ENCODE data around the gene CNGA2. TPM values are rescaled to one million over a fixed set of nuclear protein-coding genes. Genes with fewer than 3 reads are reported as not detected.

The CNGA2 gene
- total and polyA plus RNA-seq, 4 donors, result not detected

DNA sequence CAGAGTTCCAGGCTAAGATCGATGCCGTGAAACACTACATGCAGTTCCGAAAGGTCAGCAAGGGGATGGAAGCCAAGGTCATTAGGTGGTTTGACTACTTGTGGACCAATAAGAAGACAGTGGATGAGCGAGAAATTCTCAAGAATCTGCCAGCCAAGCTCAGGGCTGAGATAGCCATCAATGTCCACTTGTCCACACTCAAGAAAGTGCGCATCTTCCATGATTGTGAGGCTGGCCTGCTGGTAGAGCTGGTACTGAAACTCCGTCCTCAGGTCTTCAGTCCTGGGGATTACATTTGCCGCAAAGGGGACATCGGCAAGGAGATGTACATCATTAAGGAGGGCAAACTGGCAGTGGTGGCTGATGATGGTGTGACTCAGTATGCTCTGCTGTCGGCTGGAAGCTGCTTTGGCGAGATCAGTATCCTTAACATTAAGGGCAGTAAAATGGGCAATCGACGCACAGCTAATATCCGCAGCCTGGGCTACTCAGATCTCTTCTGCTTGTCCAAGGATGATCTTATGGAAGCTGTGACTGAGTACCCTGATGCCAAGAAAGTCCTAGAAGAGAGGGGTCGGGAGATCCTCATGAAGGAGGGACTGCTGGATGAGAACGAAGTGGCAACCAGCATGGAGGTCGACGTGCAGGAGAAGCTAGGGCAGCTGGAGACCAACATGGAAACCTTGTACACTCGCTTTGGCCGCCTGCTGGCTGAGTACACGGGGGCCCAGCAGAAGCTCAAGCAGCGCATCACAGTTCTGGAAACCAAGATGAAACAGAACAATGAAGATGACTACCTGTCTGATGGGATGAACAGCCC lies 9.3 kb downstream of the CNGA2 start (continued):
- TF ChIP-seq, protein P1, sequence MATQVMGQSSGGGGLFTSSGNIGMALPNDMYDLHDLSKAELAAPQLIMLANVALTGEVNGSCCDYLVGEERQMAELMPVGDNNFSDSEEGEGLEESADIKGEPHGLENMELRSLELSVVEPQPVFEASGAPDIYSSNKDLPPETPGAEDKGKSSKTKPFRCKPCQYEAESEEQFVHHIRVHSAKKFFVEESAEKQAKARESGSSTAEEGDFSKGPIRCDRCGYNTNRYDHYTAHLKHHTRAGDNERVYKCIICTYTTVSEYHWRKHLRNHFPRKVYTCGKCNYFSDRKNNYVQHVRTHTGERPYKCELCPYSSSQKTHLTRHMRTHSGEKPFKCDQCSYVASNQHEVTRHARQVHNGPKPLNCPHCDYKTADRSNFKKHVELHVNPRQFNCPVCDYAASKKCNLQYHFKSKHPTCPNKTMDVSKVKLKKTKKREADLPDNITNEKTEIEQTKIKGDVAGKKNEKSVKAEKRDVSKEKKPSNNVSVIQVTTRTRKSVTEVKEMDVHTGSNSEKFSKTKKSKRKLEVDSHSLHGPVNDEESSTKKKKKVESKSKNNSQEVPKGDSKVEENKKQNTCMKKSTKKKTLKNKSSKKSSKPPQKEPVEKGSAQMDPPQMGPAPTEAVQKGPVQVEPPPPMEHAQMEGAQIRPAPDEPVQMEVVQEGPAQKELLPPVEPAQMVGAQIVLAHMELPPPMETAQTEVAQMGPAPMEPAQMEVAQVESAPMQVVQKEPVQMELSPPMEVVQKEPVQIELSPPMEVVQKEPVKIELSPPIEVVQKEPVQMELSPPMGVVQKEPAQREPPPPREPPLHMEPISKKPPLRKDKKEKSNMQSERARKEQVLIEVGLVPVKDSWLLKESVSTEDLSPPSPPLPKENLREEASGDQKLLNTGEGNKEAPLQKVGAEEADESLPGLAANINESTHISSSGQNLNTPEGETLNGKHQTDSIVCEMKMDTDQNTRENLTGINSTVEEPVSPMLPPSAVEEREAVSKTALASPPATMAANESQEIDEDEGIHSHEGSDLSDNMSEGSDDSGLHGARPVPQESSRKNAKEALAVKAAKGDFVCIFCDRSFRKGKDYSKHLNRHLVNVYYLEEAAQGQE (IDR thresholded peaks at IDR 0.05), result no peak

DNA sequence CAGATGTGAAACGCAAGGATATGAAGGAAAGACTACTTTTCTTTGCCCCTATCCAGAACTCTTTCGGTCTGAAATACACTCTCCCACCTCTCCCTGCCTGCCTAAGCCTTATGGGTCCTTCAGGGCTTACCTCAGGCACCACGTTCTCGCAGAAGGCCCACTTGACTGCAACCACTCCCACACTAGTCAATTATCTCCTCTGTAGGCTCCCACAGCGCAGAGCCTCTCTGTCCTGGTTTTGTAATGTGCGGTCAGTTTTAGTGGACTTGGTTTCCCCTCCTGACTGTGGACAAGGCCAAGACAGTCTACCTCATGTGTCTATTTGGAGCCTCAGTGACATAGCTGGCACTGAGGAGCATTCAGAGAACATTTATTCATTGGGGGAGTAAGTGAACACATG lies 11.1 kb downstream of the CNGA2 start:
- H3K36me3 ChIP-seq (ENCODE audit: control insufficient read depth in 4 of 4, insufficient read depth in 3 of 4, low read depth in 1 of 4, low read length in 3 of 4), result no peaks in the 10 kb centered on the region
- no peak overlapping the region for H3K4me3 ChIP-seq (ENCODE audit: low read depth in 1 of 3, low read length in 3 of 3)
- H3K27me3 ChIP-seq (ENCODE audit: control insufficient read depth in 4 of 4, insufficient read depth in 4 of 4, low read length in 3 of 4), result no peaks in the 10 kb centered on the region
- TF ChIP-seq RXRA (IDR thresholded peaks at IDR 0.05), result no peak
- no peak for TF ChIP-seq SP1 (IDR thresholded peaks at IDR 0.05)
- TF ChIP-seq FOXA2 (IDR thresholded peaks at IDR 0.05), result no peak
- TF ChIP-seq TAF1 (conservative IDR thresholded peaks at IDR 0.05), result no peak
- no peak for TF ChIP-seq YY1 (IDR thresholded peaks at IDR 0.05)
- no peak for TF ChIP-seq FOXA1 (IDR thresholded peaks at IDR 0.05)
- no peak for TF ChIP-seq RAD21 (IDR thresholded peaks at IDR 0.05)
- TF ChIP-seq, protein P2, sequence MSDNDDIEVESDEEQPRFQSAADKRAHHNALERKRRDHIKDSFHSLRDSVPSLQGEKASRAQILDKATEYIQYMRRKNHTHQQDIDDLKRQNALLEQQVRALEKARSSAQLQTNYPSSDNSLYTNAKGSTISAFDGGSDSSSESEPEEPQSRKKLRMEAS (IDR thresholded peaks at IDR 0.05), result no peak
- TF ChIP-seq HNF4G (IDR thresholded peaks at IDR 0.05), result no peak
- TF ChIP-seq EGR1 (IDR thresholded peaks at IDR 0.05; ENCODE audit: low read depth in 2 of 2), result no peak
- TF ChIP-seq, protein P1 (IDR thresholded peaks at IDR 0.05), result no peak
- 85% methylated on average over 6 of the region's 6 CpGs for WGBS
- H3K9me3 ChIP-seq (ENCODE audit: control insufficient read depth in 4 of 4, low read length in 3 of 4), result peaks cover 0 to 2% (median 0%) of the 10 kb centered on the region in 4 donors
- no peak overlapping the region for H3K27ac ChIP-seq (ENCODE audit: low read depth in 1 of 2, low read length in 2 of 2)
- no peak for DNase-seq (ENCODE audit: low spot score)
- H3K4me1 ChIP-seq (ENCODE audit: control insufficient read depth in 4 of 4, insufficient read depth in 4 of 4, low read length in 3 of 4), result no peaks in the 10 kb centered on the region
- no peak overlapping the region for H3K9ac ChIP-seq (ENCODE audit: low read depth in 1 of 2, low read length in 2 of 2)

DNA sequence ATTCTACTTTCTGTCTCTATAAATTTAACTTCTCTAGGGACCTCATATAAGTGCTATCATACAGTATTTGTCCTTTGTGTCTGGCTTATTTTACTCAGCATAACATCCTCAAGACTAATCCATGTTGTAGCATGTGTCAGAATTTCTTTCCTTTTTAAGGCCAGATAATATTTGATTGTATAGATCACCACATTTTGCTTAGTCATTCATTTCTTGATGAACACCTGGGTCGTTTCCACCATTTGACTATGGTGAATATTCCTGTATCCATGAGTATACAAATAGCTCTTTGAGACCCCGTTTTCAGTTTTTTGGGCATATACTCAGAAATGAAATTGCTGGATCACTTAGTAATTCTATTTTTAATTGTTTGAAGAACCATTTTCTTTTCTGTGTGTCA lies 12.0 kb downstream of the CNGA2 start:
- H3K27ac ChIP-seq (ENCODE audit: low read depth in 1 of 2, low read length in 2 of 2), result no peak overlapping the region
- no peaks in the 10 kb centered on the region for H3K27me3 ChIP-seq (ENCODE audit: control insufficient read depth in 4 of 4, insufficient read depth in 4 of 4, low read length in 3 of 4)
- WGBS, result 66% methylated on average over 2 of the region's 2 CpGs
- H3K9me3 ChIP-seq (ENCODE audit: control insufficient read depth in 4 of 4, low read length in 3 of 4), result peaks cover 0 to 2% (median 0%) of the 10 kb centered on the region in 4 donors
- no peak overlapping the region for H3K9ac ChIP-seq (ENCODE audit: low read depth in 1 of 2, low read length in 2 of 2)
- no peak for DNase-seq (ENCODE audit: low spot score)
- no peaks in the 10 kb centered on the region for H3K36me3 ChIP-seq (ENCODE audit: control insufficient read depth in 4 of 4, insufficient read depth in 3 of 4, low read depth in 1 of 4, low read length in 3 of 4)
- H3K4me3 ChIP-seq (ENCODE audit: low read depth in 1 of 3, low read length in 3 of 3), result no peak overlapping the region
- H3K4me1 ChIP-seq (ENCODE audit: control insufficient read depth in 4 of 4, insufficient read depth in 4 of 4, low read length in 3 of 4), result no peaks in the 10 kb centered on the region
- TF ChIP-seq EGR1 (IDR thresholded peaks at IDR 0.05; ENCODE audit: low read depth in 2 of 2), result no peak
- TF ChIP-seq, protein P2 (IDR thresholded peaks at IDR 0.05), result no peak
- TF ChIP-seq GABPA (IDR thresholded peaks at IDR 0.05 in 1 of 2, conservative IDR thresholded peaks at IDR 0.05 in 1 of 2), result no peak
- no peak for TF ChIP-seq HNF4A (conservative IDR thresholded peaks at IDR 0.05)
- no peak for TF ChIP-seq HNF4G (IDR thresholded peaks at IDR 0.05)
- no peak for TF ChIP-seq TAF1 (conservative IDR thresholded peaks at IDR 0.05)
- TF ChIP-seq NR2F2 (IDR thresholded peaks at IDR 0.05), result no peak
- TF ChIP-seq FOXA1 (IDR thresholded peaks at IDR 0.05), result no peak
- no peak for TF ChIP-seq RXRA (IDR thresholded peaks at IDR 0.05)
- TF ChIP-seq, protein P3, sequence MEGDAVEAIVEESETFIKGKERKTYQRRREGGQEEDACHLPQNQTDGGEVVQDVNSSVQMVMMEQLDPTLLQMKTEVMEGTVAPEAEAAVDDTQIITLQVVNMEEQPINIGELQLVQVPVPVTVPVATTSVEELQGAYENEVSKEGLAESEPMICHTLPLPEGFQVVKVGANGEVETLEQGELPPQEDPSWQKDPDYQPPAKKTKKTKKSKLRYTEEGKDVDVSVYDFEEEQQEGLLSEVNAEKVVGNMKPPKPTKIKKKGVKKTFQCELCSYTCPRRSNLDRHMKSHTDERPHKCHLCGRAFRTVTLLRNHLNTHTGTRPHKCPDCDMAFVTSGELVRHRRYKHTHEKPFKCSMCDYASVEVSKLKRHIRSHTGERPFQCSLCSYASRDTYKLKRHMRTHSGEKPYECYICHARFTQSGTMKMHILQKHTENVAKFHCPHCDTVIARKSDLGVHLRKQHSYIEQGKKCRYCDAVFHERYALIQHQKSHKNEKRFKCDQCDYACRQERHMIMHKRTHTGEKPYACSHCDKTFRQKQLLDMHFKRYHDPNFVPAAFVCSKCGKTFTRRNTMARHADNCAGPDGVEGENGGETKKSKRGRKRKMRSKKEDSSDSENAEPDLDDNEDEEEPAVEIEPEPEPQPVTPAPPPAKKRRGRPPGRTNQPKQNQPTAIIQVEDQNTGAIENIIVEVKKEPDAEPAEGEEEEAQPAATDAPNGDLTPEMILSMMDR (IDR thresholded peaks at IDR 0.05; ENCODE audit: low read depth, low read length, missing input control), result no peak
- TF ChIP-seq, protein P4, sequence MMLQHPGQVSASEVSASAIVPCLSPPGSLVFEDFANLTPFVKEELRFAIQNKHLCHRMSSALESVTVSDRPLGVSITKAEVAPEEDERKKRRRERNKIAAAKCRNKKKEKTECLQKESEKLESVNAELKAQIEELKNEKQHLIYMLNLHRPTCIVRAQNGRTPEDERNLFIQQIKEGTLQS (IDR thresholded peaks at IDR 0.05), result no peak
